Pancreas (tissue), 10 donors: Measurements from ENCODE around the gene SEZ6L. TPM values are rescaled to one million over a fixed set of nuclear protein-coding genes. Genes with fewer than 3 reads are reported as not detected.

Source experiments
- ATAC-seq, 4 donors: fragments of 200-7000 bp; cut with Tn5 transposase; one replicate each; pipeline versions ENCODE4 v1.8.0 to v1.9.1; 2020; ENCODE audit warnings: mild to moderate bottlenecking in 4 of 4, moderate library complexity in 4 of 4
- DNase-seq, 6 donors: peaks; one replicate each; pipeline ENCODE4 v3.0.0-alpha.2; 2020
- FAIRE-seq: peaks from 2 replicates; lab custom pipeline; 2012; peaks lifted over from hg19 to GRCh38; lab: Jason Lieb, UNC
- H3K27ac ChIP-seq, 4 donors: fragments of 200-600 bp; sonication (generic); 1 replicate in 3 of 4; 2 replicates in 1 of 4; pipeline versions ENCODE4 v1.5.0 to v1.8.0; 2020
- H3K27me3 ChIP-seq, 4 donors: fragments of 200-600 bp; one replicate each; pipeline ENCODE4 v1.8.0; 2021
- H3K36me3 ChIP-seq, 3 donors: fragments of 200-600 bp; sonication (generic) in 1 of 3; one replicate each; pipeline versions ENCODE4 v1.5.0 to v1.8.0; 2020 to 2021
- H3K4me1 ChIP-seq, 3 donors: fragments of 200-600 bp; one replicate each; pipeline ENCODE4 v1.8.0; 2021
- H3K4me3 ChIP-seq, 4 donors: fragments of 200-600 bp; sonication (generic) in 2 of 4; one replicate each; pipeline versions ENCODE4 v1.5.0 to v1.8.0; 2020 to 2021
- H3K9me3 ChIP-seq, 4 donors: fragments of 200-600 bp; one replicate each; pipeline ENCODE4 v1.8.0; 2021
- WGBS, 2 donors: extraction: QIAGEN DNeasy Blood & Tissue Kit; methylation state at CpG; one replicate each; pipeline ENCODE4 v1.1.7; 2013; 5-methylcytosine and 5-hydroxymethylcytosine counted together
- intact Hi-C, 3 donors: fragments of 100-400 bp; cut with DNase I; formaldehyde crosslinking; loops; one replicate each; pipeline versions ENCODE4 v1.11.1 to v1.14.2; 2022
- polyA plus RNA-seq, 2 donors: library from polyadenylated mRNA; stranded (reverse); fragments of 200-250 nt; gene quantifications; one replicate each; pipeline ENCODE4 v1.2.3, GENCODE V29; 2013
- total RNA-seq, 6 donors: library from RNA; stranded (reverse); fragmentation: NEBNext Ultra II Directional in 4 of 6; extraction: Animal tissue kit (Norgen Biotek cat#: 25700) in 4 of 6; gene quantifications; one replicate each; pipeline versions ENCODE4 v1.2.1 to v1.2.4, GENCODE V29; 2021 to 2023
- TF ChIP-seq, protein P1 (sequence below), 4 donors: fragments of 200-600 bp; sonication (generic) in 3 of 4; IDR thresholded peaks; one replicate each; pipeline versions ENCODE4 v1.5.0 to v1.8.0; 2021; ENCODE audit warnings: antibody characterized with exemption in 4 of 4
- donor health status: healthy with polysubstance abuse.
- donor health status: DM: no; HTN: no; CAD: no; lungs with moderate emphysema.
- donor health status: DM: no; HTN: no; CAD: no.
- donor health status: control.
- donor health status: control.
- donor health status: Bipolar disorder and iron deficiency.
- donor health status: DM: yes; HTN: yes; CAD: no.
- donor health status: DM: no; HTN: no; CAD: no.
- donor health status: DM: no; HTN: no; CAD: no.
- donor health status: DM: yes; HTN: yes; CAD: no.

Gene SEZ6L
- total and polyA plus RNA-seq, 8 donors: 0.32 to 6.6 (median 2.0) TPM

DNA sequence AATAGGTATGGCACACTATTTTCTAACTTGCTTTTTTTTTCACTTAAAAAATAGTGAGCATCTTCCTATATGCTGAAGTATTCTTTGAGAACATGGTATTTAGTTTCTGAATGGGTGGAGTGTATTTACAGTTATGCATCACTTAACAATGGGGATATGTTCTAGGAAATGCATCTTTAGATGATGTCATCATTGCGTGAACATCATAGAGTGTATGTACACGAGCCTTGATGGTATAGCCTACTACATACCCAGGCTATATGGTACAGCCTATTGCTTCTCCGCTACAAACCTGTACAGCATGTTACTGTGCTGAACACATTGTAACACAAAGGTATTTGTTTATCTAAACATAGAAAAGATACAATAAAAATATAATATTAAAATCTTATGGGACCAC, 135.5 kb downstream of the SEZ6L start:
- Histone ChIP-seq H3K27ac (no peak overlapping the region), H3K4me1 (no peaks in the 10 kb centered on the region), H3K4me3 (no peak overlapping the region), H3K36me3 (no peaks in the 10 kb centered on the region), H3K27me3 (peaks cover 0 to 11% (median 0%) of the 10 kb centered on the region in 4 donors), H3K9me3 (no peaks in the 10 kb centered on the region)
- 56 to 68% methylated on average over 3 of the region's 3 CpGs for WGBS, 2 donors
- FAIRE-seq (no peak), ATAC-seq (no peak), DNase-seq (no peak)
- TF ChIP-seq, protein P1, sequence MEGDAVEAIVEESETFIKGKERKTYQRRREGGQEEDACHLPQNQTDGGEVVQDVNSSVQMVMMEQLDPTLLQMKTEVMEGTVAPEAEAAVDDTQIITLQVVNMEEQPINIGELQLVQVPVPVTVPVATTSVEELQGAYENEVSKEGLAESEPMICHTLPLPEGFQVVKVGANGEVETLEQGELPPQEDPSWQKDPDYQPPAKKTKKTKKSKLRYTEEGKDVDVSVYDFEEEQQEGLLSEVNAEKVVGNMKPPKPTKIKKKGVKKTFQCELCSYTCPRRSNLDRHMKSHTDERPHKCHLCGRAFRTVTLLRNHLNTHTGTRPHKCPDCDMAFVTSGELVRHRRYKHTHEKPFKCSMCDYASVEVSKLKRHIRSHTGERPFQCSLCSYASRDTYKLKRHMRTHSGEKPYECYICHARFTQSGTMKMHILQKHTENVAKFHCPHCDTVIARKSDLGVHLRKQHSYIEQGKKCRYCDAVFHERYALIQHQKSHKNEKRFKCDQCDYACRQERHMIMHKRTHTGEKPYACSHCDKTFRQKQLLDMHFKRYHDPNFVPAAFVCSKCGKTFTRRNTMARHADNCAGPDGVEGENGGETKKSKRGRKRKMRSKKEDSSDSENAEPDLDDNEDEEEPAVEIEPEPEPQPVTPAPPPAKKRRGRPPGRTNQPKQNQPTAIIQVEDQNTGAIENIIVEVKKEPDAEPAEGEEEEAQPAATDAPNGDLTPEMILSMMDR (IDR thresholded peaks at IDR 0.05): no peak
- intact Hi-C loops: no loop called here

DNA sequence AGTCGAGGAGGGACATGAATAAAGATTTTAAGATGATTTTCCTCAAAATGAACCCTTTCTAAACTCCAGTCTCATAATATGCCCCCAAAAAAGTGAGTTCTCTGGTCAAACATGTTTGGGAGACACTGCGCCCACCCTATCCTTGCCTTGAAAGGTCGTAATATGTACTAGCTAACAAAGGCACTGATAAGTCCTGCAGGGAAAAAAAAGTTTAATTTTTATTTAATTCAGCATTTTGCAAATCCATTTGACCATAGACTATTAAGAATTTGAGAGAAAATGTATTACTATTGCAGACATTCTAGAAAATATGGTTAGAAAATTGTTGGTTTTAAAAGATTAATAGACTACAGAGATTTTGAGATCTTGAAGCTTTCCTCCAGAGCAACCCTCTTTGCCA, 139.2 kb downstream of the SEZ6L start:
- FAIRE-seq (no peak), ATAC-seq (no peak), DNase-seq (no peak)
- TF ChIP-seq, protein P1 (IDR thresholded peaks at IDR 0.05): no peak
- 56 to 66% methylated on average over 3 of the region's 3 CpGs for WGBS, 2 donors
- Histone ChIP-seq H3K36me3 (no peaks in the 10 kb centered on the region), H3K27ac (no peak overlapping the region), H3K27me3 (peaks cover 0 to 11% (median 0%) of the 10 kb centered on the region in 4 donors), H3K4me1 (no peaks in the 10 kb centered on the region), H3K4me3 (no peak overlapping the region), H3K9me3 (no peaks in the 10 kb centered on the region)
- intact Hi-C loops: no loop called here

DNA sequence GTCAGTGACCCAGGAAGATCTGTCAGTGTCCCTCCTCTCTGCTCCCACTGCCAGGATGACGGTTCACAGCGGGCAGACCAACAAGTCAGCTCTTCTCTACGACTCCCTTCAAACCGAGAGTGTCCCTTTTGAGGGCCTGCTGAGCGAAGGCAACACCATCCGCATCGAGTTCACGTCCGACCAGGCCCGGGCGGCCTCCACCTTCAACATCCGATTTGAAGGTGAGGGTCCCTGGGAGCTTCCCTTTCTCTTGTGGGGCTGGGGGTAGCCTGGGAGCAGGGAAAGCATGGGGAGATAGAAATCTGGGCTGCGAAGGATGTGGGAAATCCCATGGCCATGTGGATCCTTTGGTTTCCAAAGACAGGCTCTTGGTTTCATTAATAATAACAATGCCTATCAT, 141.4 kb downstream of the SEZ6L start:
- DNase-seq: no peak
- Histone ChIP-seq H3K4me1 (no peaks in the 10 kb centered on the region), H3K27ac (no peak overlapping the region), H3K4me3 (no peak overlapping the region), H3K27me3 (peaks cover 0 to 11% (median 0%) of the 10 kb centered on the region in 4 donors), H3K36me3 (no peaks in the 10 kb centered on the region), H3K9me3 (no peaks in the 10 kb centered on the region)
- intact Hi-C loops: no loop called here
- TF ChIP-seq, protein P1 (IDR thresholded peaks at IDR 0.05): no peak
- ATAC-seq: no peak
- no peak for FAIRE-seq
- 85 to 90% methylated on average over 13 of the region's 13 CpGs for WGBS, 2 donors

DNA sequence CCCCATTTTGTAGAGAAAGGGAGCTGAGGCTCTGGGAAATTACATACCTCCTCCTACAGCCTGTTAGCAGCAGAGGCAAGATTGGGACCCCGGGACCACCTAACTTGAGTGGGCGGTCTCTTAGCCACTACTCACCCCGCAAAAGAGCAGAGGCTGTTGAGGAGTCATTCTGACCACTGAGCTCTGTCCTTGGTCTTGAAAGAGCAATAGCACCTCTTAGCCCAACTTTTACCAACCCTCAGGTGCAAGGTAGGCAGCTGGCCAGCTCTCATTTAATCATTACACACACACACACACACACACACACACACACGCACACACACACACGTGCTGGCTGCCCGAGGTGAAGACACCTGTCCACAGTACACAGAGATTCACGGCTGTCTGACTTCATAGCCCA, 144.0 kb downstream of the SEZ6L start:
- intact Hi-C loops: no loop called here
- DNase-seq (no peak), FAIRE-seq (no peak), ATAC-seq (no peak)
- no peaks in the 10 kb centered on the region for H3K4me1 ChIP-seq
- 20 to 24% methylated on average over 7 of the region's 7 CpGs for WGBS, 2 donors
- H3K27me3 ChIP-seq: no peaks in the 10 kb centered on the region
- no peak overlapping the region for H3K27ac ChIP-seq
- no peaks in the 10 kb centered on the region for H3K9me3 ChIP-seq
- no peak overlapping the region for H3K4me3 ChIP-seq
- no peaks in the 10 kb centered on the region for H3K36me3 ChIP-seq
- TF ChIP-seq, protein P1 (IDR thresholded peaks at IDR 0.05): no peak

DNA sequence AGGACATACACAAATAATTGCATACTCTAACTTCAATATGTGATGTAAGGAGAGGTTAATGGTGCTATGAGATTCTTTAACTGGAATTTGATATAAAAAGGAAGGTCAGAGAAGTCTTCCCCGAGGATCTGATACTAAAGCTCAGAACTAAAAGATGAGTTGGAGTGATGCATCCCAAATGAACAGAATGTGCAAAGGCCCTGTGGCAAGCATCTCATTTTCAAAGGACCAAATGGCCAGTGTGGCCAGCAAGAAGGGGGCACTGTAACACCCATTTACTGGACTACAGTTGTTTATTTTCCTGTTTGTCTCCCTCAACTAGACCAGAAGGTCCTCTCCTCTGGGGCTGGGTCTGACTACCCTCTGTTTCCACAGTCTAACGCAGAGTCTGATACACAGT, 144.9 kb downstream of the SEZ6L start:
- no peak for DNase-seq
- H3K4me3 ChIP-seq: no peak overlapping the region
- WGBS, 2 donors: 64 to 74% methylated on average over 2 of the region's 2 CpGs
- no peak for ATAC-seq
- no peaks in the 10 kb centered on the region for H3K36me3 ChIP-seq
- intact Hi-C loops: no loop called here
- no peak overlapping the region for H3K27ac ChIP-seq
- H3K9me3 ChIP-seq: no peaks in the 10 kb centered on the region
- H3K4me1 ChIP-seq: no peaks in the 10 kb centered on the region
- FAIRE-seq: no peak
- H3K27me3 ChIP-seq: no peaks in the 10 kb centered on the region
- TF ChIP-seq, protein P1 (IDR thresholded peaks at IDR 0.05): no peak
